Activated CD4-positive, alpha-beta T cell treated with anti-CD3 and anti-CD28 coated beads, Interleukin-2, amount 10 ng/mL, durations not matched to agents 24 days and 14 days (primary cell): Measurements from ENCODE around the gene STEAP2. TPM values are rescaled to one million over a fixed set of nuclear protein-coding genes. Genes with fewer than 3 reads are reported as not detected.
"Not testable (repeated sequence)": the region's sequence is repeated elsewhere in the genome, so short reads cannot be mapped to it uniquely, and the experiment has no call there.

ENCODE experiments used
- DNase-seq: peaks from one replicate; pipeline ENCODE4 v3.0.0; 2022
- H3K27ac Mint-ChIP-seq: one replicate; pipeline ENCODE4 v1.8.0; 2022; ENCODE audit warnings: mild to moderate bottlenecking, mixed read lengths
- H3K27me3 Mint-ChIP-seq: one replicate; pipeline ENCODE4 v1.8.0; 2022; ENCODE audit warnings: mixed read lengths
- H3K36me3 Mint-ChIP-seq: one replicate; pipeline ENCODE4 v1.8.0; 2022; ENCODE audit warnings: low read depth, mild to moderate bottlenecking, mixed read lengths
- H3K4me1 Mint-ChIP-seq: one replicate; pipeline ENCODE4 v1.8.0; 2021; ENCODE audit warnings: mixed read lengths
- H3K4me3 Mint-ChIP-seq: one replicate; pipeline ENCODE4 v1.8.0; 2022; ENCODE audit warnings: mild to moderate bottlenecking, moderate library complexity, mixed read lengths
- H3K9me3 Mint-ChIP-seq: one replicate; pipeline ENCODE4 v1.8.0; 2021; ENCODE audit warnings: mixed read lengths
- intact Hi-C: fragments of 100-400 bp; cut with micrococcal nuclease; formaldehyde crosslinking; loops from one replicate; pipeline ENCODE4 v1.15.1; 2023
- total RNA-seq: library from RNA; stranded (reverse); gene quantifications from 2 replicates; pipeline ENCODE4 v1.2.3, GENCODE V29; 2022

The STEAP2 gene
- total RNA-seq, 1 donor from 2014 or later: not detected

DNA sequence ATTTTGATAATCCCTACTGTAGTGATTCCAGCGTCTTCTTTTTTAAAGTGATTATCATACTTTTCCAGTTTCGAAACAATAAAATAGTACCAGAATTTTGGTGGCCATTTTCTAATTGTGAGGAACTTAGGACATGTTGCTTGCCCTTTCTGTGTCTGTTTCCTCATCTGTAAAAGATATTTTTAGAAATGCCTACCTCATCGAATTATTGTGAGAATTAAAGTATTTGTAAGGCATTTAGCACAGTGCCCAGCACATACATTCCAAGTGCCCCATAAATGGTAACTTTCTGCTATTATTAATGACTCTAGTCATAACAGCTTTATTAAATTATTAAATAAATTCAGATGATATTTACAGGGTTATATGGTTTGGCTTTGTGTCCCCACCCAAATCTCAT, 37.2 kb downstream of the STEAP2 start:
- intact Hi-C loops: loop anchor here (5.0 to 10.0 kb wide), 2 partner anchors 96 to 346 kb away; partner anchors contain the start of genes CDK14 and STEAP1
- Mint-ChIP-seq H3K27ac (no peak overlapping the region), H3K27me3 (peaks cover 42% of the 10 kb centered on the region), H3K36me3 (no peaks in the 10 kb centered on the region), H3K4me1 (peaks cover 10% of the 10 kb centered on the region), H3K4me3 (no peak overlapping the region), H3K9me3 (no peaks in the 10 kb centered on the region)
- no peak for DNase-seq

DNA sequence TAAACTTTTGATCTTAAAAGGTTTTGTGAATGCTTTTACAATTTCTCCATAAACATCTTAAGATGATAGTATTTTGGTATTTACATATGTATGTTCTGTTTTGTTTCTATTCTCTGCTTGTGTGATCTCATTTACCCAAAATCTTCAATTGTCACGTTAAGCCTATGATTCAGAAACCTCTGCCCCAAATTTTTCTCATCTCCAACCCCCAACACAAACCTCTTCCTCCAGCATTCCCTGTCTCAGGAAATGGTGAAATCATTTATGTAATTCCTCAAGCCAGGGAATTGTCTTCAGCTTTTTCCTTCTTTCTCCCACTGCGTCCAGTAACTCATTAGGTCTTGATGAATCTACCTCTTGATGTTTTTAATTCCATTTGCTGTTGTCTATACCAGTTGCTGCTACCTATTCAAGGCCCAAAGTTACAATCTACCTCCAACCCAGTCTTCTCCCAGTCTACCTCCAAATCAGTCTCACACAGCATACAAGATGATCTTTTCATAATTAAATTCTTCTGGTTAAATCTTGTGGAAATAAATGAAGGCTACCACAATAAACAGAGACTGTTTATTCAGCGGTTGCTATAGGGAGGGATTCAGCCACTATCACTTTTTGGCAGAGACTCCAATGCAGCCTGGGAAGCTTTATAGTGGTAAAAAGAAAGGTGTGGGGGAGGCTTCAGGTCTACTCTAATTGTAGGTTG, 39.2 kb downstream of the STEAP2 start:
- intact Hi-C loops: no loop called here
- DNase-seq: no peak
- Mint-ChIP-seq H3K4me3 (no peak overlapping the region), H3K9me3 (no peaks in the 10 kb centered on the region), H3K27ac (no peak overlapping the region), H3K27me3 (peaks cover 32% of the 10 kb centered on the region), H3K4me1 (peaks cover 1% of the 10 kb centered on the region), H3K36me3 (no peaks in the 10 kb centered on the region)

- no peaks in the 10 kb centered on the region for H3K36me3 Mint-ChIP-seq
- H3K4me3 Mint-ChIP-seq: no peak overlapping the region
- no peaks in the 10 kb centered on the region for H3K4me1 Mint-ChIP-seq
- H3K9me3 Mint-ChIP-seq: no peaks in the 10 kb centered on the region
- no peak for DNase-seq
- intact Hi-C loops: no loop called here
- H3K27me3 Mint-ChIP-seq: peaks cover 28% of the 10 kb centered on the region
- no peak overlapping the region for H3K27ac Mint-ChIP-seq
Measured at GRCh38 chr7:90251304-90251635, 39.7 kb downstream of the STEAP2 start.

DNA sequence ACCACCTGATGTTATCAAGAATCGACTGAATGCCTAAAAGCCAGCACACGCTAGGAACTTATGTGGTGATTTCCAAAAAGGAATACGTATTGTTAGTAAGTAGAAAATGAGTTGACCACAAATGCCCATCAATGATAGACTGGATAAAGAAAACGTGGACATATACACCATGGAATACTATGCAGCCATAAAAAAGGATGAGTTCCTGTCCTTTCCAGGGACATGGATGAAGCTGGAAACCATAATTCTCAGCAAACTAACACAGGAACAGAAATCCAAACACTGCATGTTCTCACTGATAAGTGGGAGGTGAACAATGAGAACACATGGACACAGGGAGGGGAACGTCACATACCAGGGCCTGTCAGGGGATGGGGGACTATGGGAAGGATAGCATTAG, 44.5 kb downstream of the STEAP2 start:
- H3K36me3 Mint-ChIP-seq, H3K9me3 Mint-ChIP-seq, H3K27ac Mint-ChIP-seq: not testable (repeated sequence)

GRCh38 chr7:90256778-90257177, 45.2 kb downstream of the STEAP2 start:
- no peaks in the 10 kb centered on the region for H3K36me3 Mint-ChIP-seq
- DNase-seq: no peak
- intact Hi-C loops: no loop called here
- no peak overlapping the region for H3K4me3 Mint-ChIP-seq
- H3K27me3 Mint-ChIP-seq: peaks cover 17% of the 10 kb centered on the region
- H3K9me3 Mint-ChIP-seq: no peaks in the 10 kb centered on the region
- no peak overlapping the region for H3K27ac Mint-ChIP-seq
- no peaks in the 10 kb centered on the region for H3K4me1 Mint-ChIP-seq

More for the DNA sequence above, 44.5 kb downstream of the STEAP2 start:
- DNase-seq, intact Hi-C loops, H3K4me1 Mint-ChIP-seq, H3K4me3 Mint-ChIP-seq: not testable (repeated sequence)
- H3K27me3 Mint-ChIP-seq: peaks cover 17% of the 10 kb centered on the region

GRCh38 chr7:90261441-90261840, 49.9 kb downstream of the STEAP2 start:
- no peak overlapping the region for H3K4me3 Mint-ChIP-seq
- no peaks in the 10 kb centered on the region for H3K4me1 Mint-ChIP-seq
- H3K27me3 Mint-ChIP-seq: peaks cover 12% of the 10 kb centered on the region
- no peak for DNase-seq
- H3K27ac Mint-ChIP-seq: no peak overlapping the region
- intact Hi-C loops: no loop called here
- H3K9me3 Mint-ChIP-seq: no peaks in the 10 kb centered on the region
- H3K36me3 Mint-ChIP-seq: no peaks in the 10 kb centered on the region

DNA sequence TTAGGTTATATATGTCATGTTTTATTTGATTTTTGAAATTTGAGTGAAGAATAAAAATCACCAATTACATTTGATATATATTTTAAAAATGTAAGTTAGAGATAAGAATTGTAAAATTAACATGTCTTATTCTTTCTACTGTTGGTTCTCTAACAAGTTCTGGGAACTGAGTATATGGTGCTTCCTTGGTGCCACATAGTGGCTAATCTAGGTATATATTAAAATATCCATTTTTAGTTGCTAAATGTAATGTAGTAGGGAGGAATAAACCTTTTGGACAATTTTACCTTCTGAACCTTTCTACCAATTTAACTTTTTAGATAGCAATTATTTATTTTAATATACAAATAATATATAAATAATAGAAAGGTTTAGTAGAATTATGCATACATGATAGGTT, 50.9 kb downstream of the STEAP2 start:
- no peak overlapping the region for H3K27ac Mint-ChIP-seq
- no peak overlapping the region for H3K4me3 Mint-ChIP-seq

GRCh38 chr7:90266808-90267207, 55.3 kb downstream of the STEAP2 start:
- Mint-ChIP-seq H3K9me3 (no peaks in the 10 kb centered on the region), H3K27ac (no peak overlapping the region), H3K4me1 (no peaks in the 10 kb centered on the region), H3K4me3 (no peak overlapping the region), H3K36me3 (no peaks in the 10 kb centered on the region), H3K27me3 (peaks cover 9% of the 10 kb centered on the region)
- no peak for DNase-seq
- intact Hi-C loops: no loop called here

More for the DNA sequence above, 50.9 kb downstream of the STEAP2 start:
- intact Hi-C loops: loop anchor here (1.0 to 2.0 kb wide), 2 partner anchors 108 to 164 kb away; partner anchors contain the start of gene STEAP1
- H3K36me3 Mint-ChIP-seq: no peaks in the 10 kb centered on the region
- DNase-seq: no peak
- no peaks in the 10 kb centered on the region for H3K4me1 Mint-ChIP-seq
- peaks cover 9% of the 10 kb centered on the region for H3K27me3 Mint-ChIP-seq
- no peaks in the 10 kb centered on the region for H3K9me3 Mint-ChIP-seq

DNA sequence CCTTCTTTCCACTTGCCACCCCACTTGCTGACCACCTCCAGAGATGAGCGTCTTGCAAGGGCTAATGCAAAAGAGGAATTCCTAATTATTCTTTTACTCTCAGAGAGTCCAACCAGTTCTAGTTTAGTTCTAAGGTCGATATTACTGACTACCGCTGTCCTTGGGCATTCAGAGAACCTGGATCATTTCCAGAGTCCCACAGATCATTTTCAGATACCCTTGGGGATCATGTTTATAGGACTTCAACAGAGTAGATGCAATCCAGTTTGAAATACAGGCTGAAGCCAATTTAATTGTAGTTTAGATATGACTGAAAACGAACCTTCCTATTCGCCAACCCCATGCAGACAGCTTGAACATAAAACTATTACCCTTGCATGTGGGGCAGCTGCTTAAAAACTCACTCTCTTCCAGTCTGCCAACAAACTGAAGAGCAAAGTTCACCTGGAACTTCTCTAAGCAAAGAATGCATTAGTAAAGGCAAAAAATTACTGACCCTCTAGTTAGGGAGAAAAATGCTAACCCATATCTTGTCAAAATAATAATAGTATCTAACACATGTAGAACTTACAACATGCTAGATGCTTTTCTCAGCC, 55.8 kb downstream of the STEAP2 start:
- H3K4me3 Mint-ChIP-seq: no peak overlapping the region
- H3K27ac Mint-ChIP-seq: no peak overlapping the region
- no peaks in the 10 kb centered on the region for H3K36me3 Mint-ChIP-seq

GRCh38 chr7:90269163-90269562, 57.6 kb downstream of the STEAP2 start:
- Mint-ChIP-seq H3K9me3 (no peaks in the 10 kb centered on the region), H3K27ac (no peak overlapping the region), H3K36me3 (no peaks in the 10 kb centered on the region), H3K4me3 (no peak overlapping the region), H3K27me3 (peaks cover 15% of the 10 kb centered on the region), H3K4me1 (no peaks in the 10 kb centered on the region)
- intact Hi-C loops: no loop called here
- no peak for DNase-seq

More for the DNA sequence above, 55.8 kb downstream of the STEAP2 start:
- peaks cover 9% of the 10 kb centered on the region for H3K27me3 Mint-ChIP-seq
- H3K4me1 Mint-ChIP-seq: no peaks in the 10 kb centered on the region
- DNase-seq: no peak
- intact Hi-C loops: no loop called here
- no peaks in the 10 kb centered on the region for H3K9me3 Mint-ChIP-seq

- intact Hi-C loops: no loop called here
- Mint-ChIP-seq H3K27ac (no peak overlapping the region), H3K36me3 (no peaks in the 10 kb centered on the region), H3K4me1 (no peaks in the 10 kb centered on the region), H3K27me3 (peaks cover 13% of the 10 kb centered on the region), H3K4me3 (no peak overlapping the region), H3K9me3 (no peaks in the 10 kb centered on the region)
- no peak for DNase-seq
Measured at GRCh38 chr7:90270431-90271178, 59.1 kb downstream of the STEAP2 start.

- DNase-seq: no peak
- Mint-ChIP-seq H3K36me3 (no peaks in the 10 kb centered on the region), H3K4me1 (no peaks in the 10 kb centered on the region), H3K27ac (no peak overlapping the region), H3K4me3 (no peak overlapping the region), H3K27me3 (peaks cover 13% of the 10 kb centered on the region), H3K9me3 (no peaks in the 10 kb centered on the region)
- intact Hi-C loops: no loop called here
Measured at GRCh38 chr7:90271753-90272152, 60.2 kb downstream of the STEAP2 start.

GRCh38 chr7:90272242-90272641, 60.7 kb downstream of the STEAP2 start:
- Mint-ChIP-seq H3K4me3 (no peak overlapping the region), H3K27ac (no peak overlapping the region), H3K4me1 (no peaks in the 10 kb centered on the region), H3K9me3 (no peaks in the 10 kb centered on the region), H3K27me3 (peaks cover 13% of the 10 kb centered on the region), H3K36me3 (no peaks in the 10 kb centered on the region)
- intact Hi-C loops: no loop called here
- DNase-seq: no peak

DNA sequence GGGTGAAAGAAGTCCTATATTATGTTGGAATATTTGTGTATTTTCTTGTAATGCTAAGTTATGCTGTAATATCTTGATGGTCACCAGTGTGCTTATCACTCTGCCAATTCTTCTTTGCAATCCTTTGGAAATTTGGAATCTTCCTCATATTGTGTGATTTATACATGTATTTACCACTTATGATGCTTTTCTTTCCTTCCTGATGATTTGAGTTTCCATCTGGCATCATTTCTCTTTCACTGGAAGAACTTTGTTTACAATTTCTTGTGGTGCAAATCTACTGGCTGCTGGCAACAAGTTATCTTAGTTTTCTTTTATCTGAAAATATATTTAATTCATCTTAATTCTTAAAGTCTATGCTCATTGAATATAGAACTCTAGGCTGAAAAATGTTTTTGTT, 62.6 kb downstream of the STEAP2 start:
- H3K4me3 Mint-ChIP-seq: no peak overlapping the region
- intact Hi-C loops: no loop called here
- no peak for DNase-seq
- no peaks in the 10 kb centered on the region for H3K36me3 Mint-ChIP-seq
- H3K4me1 Mint-ChIP-seq: no peaks in the 10 kb centered on the region
- H3K9me3 Mint-ChIP-seq: no peaks in the 10 kb centered on the region
- H3K27ac Mint-ChIP-seq: no peak overlapping the region
- H3K27me3 Mint-ChIP-seq: peaks cover 14% of the 10 kb centered on the region
